H1 (cell line): Measurements from ENCODE around the gene PGGHG. TPM values are rescaled to one million over a fixed set of nuclear protein-coding genes. Genes with fewer than 3 reads are reported as not detected.

Source experiments
- CTCF ChIA-PET: fragments of 300-600 bp; sonication (Branson Sonifier 250); formaldehyde crosslinking; loops from one replicate; lab custom pipeline; 2021; ENCODE audit not compliant: partially characterized antibody; lab: Charles Lee
- POLR2A ChIA-PET: fragments of 300-600 bp; sonication (Branson Sonifier 250); formaldehyde crosslinking; loops from one replicate; lab custom pipeline; 2021; ENCODE audit warnings: inconsistent platforms; ENCODE audit not compliant: partially characterized antibody; lab: Charles Lee
- DNase-seq, 2 experiments: peaks; one replicate each; pipeline versions ENCODE4 v3.0.0 to v3.0.0-alpha.2; 2010 to 2022; ENCODE audit warnings: low spot score in 2 of 2, low read depth in 1 of 2, mixed read lengths in 1 of 2
- FAIRE-seq: peaks from 2 replicates; lab custom pipeline; 2011; peaks lifted over from hg19 to GRCh38; lab: Jason Lieb, UNC
- H2AFZ ChIP-seq: 2 replicates; pipeline ENCODE4 v1.8.1; 2012; ENCODE audit warnings: low read length, inconsistent platforms
- H2AK5ac ChIP-seq: 2 replicates; pipeline ENCODE4 v1.6.1; 2013; ENCODE audit warnings: low read depth, low read length
- H2BK120ac ChIP-seq: replicated peaks from 2 replicates; pipeline ENCODE3; 2013; ENCODE audit warnings: low read depth, low read length, inconsistent platforms
- H2BK12ac ChIP-seq: 2 replicates; pipeline ENCODE4 v1.6.1; 2013; ENCODE audit warnings: low read depth, low read length
- H2BK15ac ChIP-seq: 2 replicates; pipeline ENCODE4 v1.6.1; 2013; ENCODE audit warnings: low read length
- H2BK20ac ChIP-seq: 2 replicates; pipeline ENCODE4 v1.6.1; 2013; ENCODE audit warnings: low read length
- H2BK5ac ChIP-seq: 2 replicates; pipeline ENCODE4 v1.6.1; 2013; ENCODE audit warnings: low read depth, low read length
- H3K14ac ChIP-seq: 2 replicates; pipeline ENCODE4 v1.6.1; 2013; ENCODE audit warnings: inconsistent platforms; ENCODE audit not compliant: insufficient read length
- H3K18ac ChIP-seq: 2 replicates; pipeline ENCODE4 v1.6.1; 2013; ENCODE audit warnings: low read length; ENCODE audit errors: extremely low read depth
- H3K23ac ChIP-seq: 2 replicates; pipeline ENCODE4 v1.6.1; 2013; ENCODE audit warnings: inconsistent platforms; ENCODE audit not compliant: insufficient read length
- H3K23me2 ChIP-seq: 2 replicates; pipeline ENCODE4 v1.6.1; 2013; ENCODE audit warnings: low read depth, low read length
- H3K27ac ChIP-seq: 2 replicates; pipeline ENCODE4 v1.6.1; 2011; ENCODE audit warnings: low read depth, low read length, inconsistent platforms
- H3K27me3 ChIP-seq, 4 experiments: replicated peaks in 1 of 4; 1 replicate in 1 of 4; 2 replicates in 3 of 4; pipeline versions ENCODE4 v1.6.1 to v1.8.1; 2011 to 2013; ENCODE audit warnings: low read length in 3 of 4, mild to moderate bottlenecking in 3 of 4, inconsistent platforms in 2 of 4, mixed read lengths in 2 of 4, moderate library complexity in 1 of 4; ENCODE audit not compliant: control insufficient read depth in 3 of 4, insufficient read depth in 3 of 4; ENCODE audit errors: extremely low read depth in 1 of 4
- H3K36me3 ChIP-seq, 4 experiments: 2 replicates each; pipeline versions ENCODE4 v1.6.1 to v1.8.1; 2011 to 2013; ENCODE audit warnings: mild to moderate bottlenecking in 4 of 4, low read length in 3 of 4, moderate library complexity in 2 of 4, control low read depth in 1 of 4, inconsistent platforms in 1 of 4; ENCODE audit not compliant: insufficient read depth in 4 of 4, control insufficient read depth in 2 of 4
- H3K4ac ChIP-seq: replicated peaks from 2 replicates; pipeline ENCODE3; 2013; ENCODE audit warnings: low read length, low read depth, mixed read lengths, inconsistent platforms; ENCODE audit not compliant: insufficient read length
- H3K4me1 ChIP-seq, 4 experiments: replicated peaks in 1 of 4; 1 replicate in 1 of 4; 2 replicates in 3 of 4; pipeline versions ENCODE4 v1.6.1 to v1.8.1; 2011 to 2013; ENCODE audit warnings: low read length in 3 of 4, inconsistent platforms in 2 of 4, mixed read lengths in 1 of 4; ENCODE audit not compliant: insufficient read depth in 4 of 4, control insufficient read depth in 3 of 4
- H3K4me2 ChIP-seq, 2 experiments: 2 replicates each; pipeline versions ENCODE4 v1.6.1 to v1.8.1; 2011 to 2013; ENCODE audit warnings: low read depth in 2 of 2, low read length in 2 of 2, control low read depth in 1 of 2, inconsistent platforms in 1 of 2, mild to moderate bottlenecking in 1 of 2; ENCODE audit not compliant: insufficient read depth in 1 of 2
- H3K4me3 ChIP-seq, 4 experiments: fragments of 200-600, 300-600 bp in 1 of 4; sonication (generic), shearing (Covaris generic), sonication (Bioruptor Twin) in 1 of 4; 2 replicates each; pipeline versions ENCODE4 v1.5.1 to v1.8.1; 2011 to 2016; ENCODE audit warnings: low read length in 4 of 4, low read depth in 3 of 4, control low read depth in 2 of 4, inconsistent platforms in 2 of 4, mild to moderate bottlenecking in 2 of 4, mixed read lengths in 1 of 4, moderate library complexity in 1 of 4; ENCODE audit not compliant: insufficient read depth in 2 of 4; ENCODE audit errors: extremely low read depth in 1 of 4
- H3K56ac ChIP-seq: replicated peaks from 2 replicates; pipeline ENCODE3; 2013; ENCODE audit warnings: low read depth, mild to moderate bottlenecking, mixed read lengths, low read length, inconsistent platforms; ENCODE audit not compliant: insufficient read length
- H3K79me1 ChIP-seq: 2 replicates; pipeline ENCODE4 v1.6.1; 2013; ENCODE audit warnings: low read depth, low read length, control low read depth
- H3K79me2 ChIP-seq, 2 experiments: 2 replicates each; pipeline versions ENCODE4 v1.6.1 to v1.8.1; 2012 to 2013; ENCODE audit warnings: low read length in 2 of 2, mild to moderate bottlenecking in 2 of 2, inconsistent platforms in 1 of 2; ENCODE audit not compliant: insufficient read depth in 2 of 2, control insufficient read depth in 1 of 2
- H3K9ac ChIP-seq, 4 experiments: replicated peaks in 1 of 4; 1 replicate in 1 of 4; 2 replicates in 3 of 4; pipeline versions ENCODE4 v1.6.1 to v1.8.1; 2011 to 2013; ENCODE audit warnings: low read depth in 3 of 4, low read length in 3 of 4, control low read depth in 2 of 4, mild to moderate bottlenecking in 2 of 4, moderate library complexity in 2 of 4, inconsistent platforms in 1 of 4; ENCODE audit errors: extremely low read depth in 1 of 4
- H3K9me3 ChIP-seq, 2 experiments: 2 replicates each; pipeline versions ENCODE4 v1.6.1 to v1.8.1; 2012 to 2013; ENCODE audit warnings: mild to moderate bottlenecking in 2 of 2, moderate library complexity in 2 of 2, control low read depth in 1 of 2, inconsistent platforms in 1 of 2, low read depth in 1 of 2, low read length in 1 of 2, mixed read lengths in 1 of 2; ENCODE audit not compliant: insufficient read depth in 2 of 2
- H4K20me1 ChIP-seq, 2 experiments: replicated peaks in 1 of 2; 2 replicates each; pipeline versions ENCODE3 to v1.8.1; 2011 to 2013; ENCODE audit warnings: inconsistent platforms in 2 of 2, low read length in 2 of 2, mild to moderate bottlenecking in 1 of 2; ENCODE audit not compliant: insufficient read depth in 2 of 2, control insufficient read depth in 1 of 2
- H4K5ac ChIP-seq: 2 replicates; pipeline ENCODE4 v1.6.1; 2013; ENCODE audit warnings: low read length, low read depth, mixed read lengths, inconsistent platforms; ENCODE audit not compliant: insufficient read length
- H4K8ac ChIP-seq: 2 replicates; pipeline ENCODE4 v1.8.0; 2013; ENCODE audit warnings: mild to moderate bottlenecking, moderate library complexity, low read length, inconsistent platforms; ENCODE audit not compliant: insufficient read depth; ENCODE audit errors: extremely low read depth
- H4K91ac ChIP-seq: replicated peaks from 2 replicates; pipeline ENCODE3; 2013; ENCODE audit warnings: low read length, mixed read lengths, inconsistent platforms; ENCODE audit not compliant: insufficient read length
- ASH2L ChIP-seq: fragments of 200-600, 300-600 bp; sonication (generic); IDR thresholded peaks from one replicate; pipeline ENCODE4 v1.7.1; 2017; ENCODE audit warnings: low read length
- CHD1 ChIP-seq: IDR thresholded peaks from 2 replicates; pipeline ENCODE4 v1.6.1; 2012; ENCODE audit warnings: low read depth, low read length, improper control_type of control experiment
- EGR1 ChIP-seq: IDR thresholded peaks from 2 replicates; pipeline ENCODE4 v1.6.1; 2011; ENCODE audit warnings: low read depth, low read length, borderline replicate concordance
- HDAC2 ChIP-seq, 2 experiments: fragments of 300-600 bp in 1 of 2; sonication (generic) in 1 of 2; IDR thresholded peaks; 2 replicates each; pipeline ENCODE4 v1.6.1; 2011 to 2012; ENCODE audit warnings: low read depth in 2 of 2, low read length in 2 of 2, mild to moderate bottlenecking in 2 of 2, moderate library complexity in 2 of 2, borderline replicate concordance in 1 of 2, inconsistent platforms in 1 of 2
- JUN ChIP-seq: IDR thresholded peaks from 2 replicates; pipeline ENCODE4 v1.6.1; 2011; ENCODE audit warnings: low read depth, mild to moderate bottlenecking, improper control_type of control experiment, low read length
- MAFK ChIP-seq: IDR thresholded peaks from 2 replicates; pipeline ENCODE4 v1.6.1; 2012; ENCODE audit warnings: low read depth, mild to moderate bottlenecking, improper control_type of control experiment, low read length
- NANOG ChIP-seq: IDR thresholded peaks from 2 replicates; pipeline ENCODE4 v1.6.1; 2011; ENCODE audit warnings: low read length, low read depth, mild to moderate bottlenecking, inconsistent platforms; ENCODE audit not compliant: insufficient read depth, poor library complexity, severe bottlenecking
- RXRA ChIP-seq: IDR thresholded peaks from 2 replicates; pipeline ENCODE4 v1.6.1; 2011; ENCODE audit warnings: low read depth, mild to moderate bottlenecking, low read length, moderate library complexity; ENCODE audit not compliant: insufficient read depth
- SIRT6 ChIP-seq: IDR thresholded peaks from one replicate; pipeline ENCODE4 v1.7.1; 2012; ENCODE audit warnings: low read length, inconsistent platforms
- SUZ12 ChIP-seq: fragments of 200-600 bp; sonication (generic); IDR thresholded peaks from 2 replicates; pipeline ENCODE4 v1.6.1; 2012; ENCODE audit warnings: mild to moderate bottlenecking, inconsistent platforms, low read length, moderate library complexity, mixed read lengths
- TAF1 ChIP-seq: IDR thresholded peaks from 2 replicates; pipeline ENCODE4 v1.6.1; 2011; ENCODE audit warnings: mild to moderate bottlenecking, low read depth, low read length
- TBP ChIP-seq: IDR thresholded peaks from 2 replicates; pipeline ENCODE4 v1.6.1; 2011; ENCODE audit warnings: low read depth, low read length, improper control_type of control experiment
- TCF12 ChIP-seq: IDR thresholded peaks from 2 replicates; pipeline ENCODE4 v1.6.1; 2011; ENCODE audit warnings: low read depth, mild to moderate bottlenecking, low read length
- WGBS, 2 experiments: shearing (Covaris generic) in 1 of 2; methylation state at CpG; one replicate each; pipeline versions ENCODE4 v1.1.6 to v1.1.7; 2013 to 2015; ENCODE audit warnings: low lambda C conversion rate in 2 of 2, mixed read lengths in 2 of 2, inconsistent platforms in 1 of 2, low coverage in 1 of 2, missing lambda C conversion rate in 1 of 2; ENCODE audit not compliant: insufficient replicate concordance in 2 of 2, insufficient coverage in 1 of 2, insufficient read length in 1 of 2; ENCODE audit errors: extremely low coverage in 1 of 2, missing lambda C conversion rate in 1 of 2; 5-methylcytosine and 5-hydroxymethylcytosine counted together
- polyA plus RNA-seq, 7 experiments: library from polyadenylated mRNA; depleted of rRNA in 3 of 7; stranded (reverse) in 5 of 7; unstranded in 2 of 7; fragments of >200 nt in 5 of 7; fragments of 200-250 nt in 2 of 7; gene quantifications; 1 replicate in 5 of 7; 2 replicates in 1 of 7; 4 replicates in 1 of 7; pipeline versions ENCODE4 v1.2.1 to v1.2.3, GENCODE V29; 2011 to 2013; ENCODE audit warnings: missing spikeins in 2 of 7, mixed read lengths in 2 of 7
- total RNA-seq: library from RNA; stranded (reverse); fragmentation: NEBNext Ultra II Directional; extraction: Animal tissue kit (Norgen Biotek cat#: 25700); gene quantifications from 2 replicates; pipeline ENCODE4 v1.2.1, GENCODE V29; 2021
- TF ChIP-seq, protein P1 (sequence below): IDR thresholded peaks from 2 replicates; pipeline ENCODE4 v1.6.1; 2012; ENCODE audit warnings: inconsistent platforms

PGGHG gene
- total and polyA plus RNA-seq, 2 of the 8 experiments (the other 6 are each of a cell fraction or from before 2014, with no cell fraction given): 34.8 to 60.7 TPM

DNA sequence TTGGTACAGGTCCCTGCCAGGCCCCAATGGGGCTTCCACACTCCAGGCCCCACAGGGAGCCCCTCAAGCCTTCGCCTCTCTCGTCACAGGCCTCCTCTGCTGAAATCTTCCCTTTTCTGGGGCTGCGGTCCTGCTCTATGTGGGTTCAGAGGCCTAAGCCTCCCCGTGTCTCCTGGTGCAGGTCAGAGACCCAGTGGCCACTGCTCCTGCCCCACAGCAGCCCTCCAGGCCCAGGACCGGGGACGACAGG is 37.6 kb downstream of the PGGHG start:
- no peak overlapping the region for H3K9ac ChIP-seq
- no peak overlapping the region for H2BK120ac ChIP-seq
- peaks cover 4% of the 10 kb centered on the region in 2 experiments; a peak in 1 of 4 replicates for H3K9me3 ChIP-seq
- H2BK15ac ChIP-seq: no peak overlapping the region
- no peak overlapping the region for H2AFZ ChIP-seq
- H2AK5ac ChIP-seq: no peak overlapping the region
- ChIA-PET CTCF (interaction anchor here (2.4 kb wide), 1 partner anchor 10 kb away, joined by 6 read pairs; no protein-coding TSS in a partner anchor), POLR2A (interaction anchor here (1.1 to 1.2 kb wide), 2 partner anchors 17 to 26 kb away, joined by 3 read pairs; no protein-coding TSS in a partner anchor)
- H3K4ac ChIP-seq: no peak overlapping the region
- H3K4me3 ChIP-seq: no peak overlapping the region
- H3K27me3 ChIP-seq: no peaks in the 10 kb centered on the region
- H2BK5ac ChIP-seq: peak overlapping the region; percentile 31; the same call in 1 of the 2 replicates
- H3K79me2 ChIP-seq: no peaks in the 10 kb centered on the region
- peak overlapping the region; percentile 64; the same call in 1 of the 2 replicates for H2BK12ac ChIP-seq
- H3K18ac ChIP-seq: peak overlapping the region; percentile 78; the same call in 1 of the 2 replicates
- no peak for FAIRE-seq
- H3K23ac ChIP-seq: no peak overlapping the region
- peak overlapping the region; percentile 42 for H3K56ac ChIP-seq
- H4K5ac ChIP-seq: no peak overlapping the region
- H2BK20ac ChIP-seq: peak overlapping the region; percentile 26; the same call in 1 of the 2 replicates
- WGBS, 2 experiments: 86% methylated on average over 6 of the region's 6 CpGs; no CpG with 5 or more reads in 1 of the 2 experiments
- H3K79me1 ChIP-seq: no peaks in the 10 kb centered on the region
- H3K23me2 ChIP-seq: no peaks in the 10 kb centered on the region
- H3K36me3 ChIP-seq: no peaks in the 10 kb centered on the region
- H4K91ac ChIP-seq: peak overlapping the region; percentile 93
- H3K4me2 ChIP-seq: no peak overlapping the region
- peaks cover 0 to 14% (median 2%) of the 10 kb centered on the region in 4 experiments; a peak in 4 of 7 replicates for H3K4me1 ChIP-seq
- DNase-seq: peak in 1 of 2 experiments; percentile 43
- no peak overlapping the region for H3K27ac ChIP-seq
- H3K14ac ChIP-seq: no peak overlapping the region
- peak overlapping the region; percentile 62; the same call in 1 of the 2 replicates for H4K8ac ChIP-seq
- H4K20me1 ChIP-seq: no peaks in the 10 kb centered on the region
- TF ChIP-seq HDAC2 (IDR thresholded peaks at IDR 0.05; ENCODE audit: borderline replicate concordance in 1 of 2, low read depth in 2 of 2, low read length in 2 of 2) (no peak), ASH2L (no peak), SUZ12 (no peak), TAF1 (no peak), TBP (no peak), EGR1 (no peak), RXRA (no peak), JUN (no peak), TCF12 (no peak), CHD1 (no peak), SIRT6 (no peak), NANOG (no peak), MAFK (no peak)
- TF ChIP-seq, protein P1, sequence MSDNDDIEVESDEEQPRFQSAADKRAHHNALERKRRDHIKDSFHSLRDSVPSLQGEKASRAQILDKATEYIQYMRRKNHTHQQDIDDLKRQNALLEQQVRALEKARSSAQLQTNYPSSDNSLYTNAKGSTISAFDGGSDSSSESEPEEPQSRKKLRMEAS: no peak
